SK-N-SH (cell line): ENCODE results near the gene CX3CL1. TPM values are rescaled to one million over a fixed set of nuclear protein-coding genes. Genes with fewer than 3 reads are reported as not detected.

Experiments
- CTCF ChIA-PET: fragments of 300-600, 350-600 bp; formaldehyde crosslinking; extraction: SDS; loops from one replicate; lab custom pipeline; 2021; lab: Yijun Ruan, JAX
- POLR2A ChIA-PET: fragments of 350-600 bp; sonication (Branson Sonifier 250); formaldehyde crosslinking; extraction: SDS; loops from one replicate; lab custom pipeline; 2020; ENCODE audit warnings: antibody characterized with exemption, inconsistent platforms; lab: Yijun Ruan, JAX
- DNase-seq: peaks from one replicate; pipeline ENCODE4 v3.0.0; 2012
- H2AFZ ChIP-seq: fragments of 200-600 bp; sonication (generic); 2 replicates; pipeline ENCODE4 v1.8.1; 2016; ENCODE audit warnings: antibody characterized with exemption, mild to moderate bottlenecking, low read depth
- H3F3A ChIP-seq: fragments of 200-600 bp; sonication (generic); replicated peaks from 2 replicates; pipeline ENCODE3; 2016; ENCODE audit warnings: antibody characterized with exemption, mild to moderate bottlenecking; ENCODE audit not compliant: insufficient read depth
- H3K27ac ChIP-seq, 2 experiments: fragments of 200-500 bp in 1 of 2; fragments of 200-600 bp in 1 of 2; sonication (Bioruptor generic) in 1 of 2; sonication (generic), shearing (Covaris generic) in 1 of 2; 2 replicates each; pipeline versions ENCODE4 v1.5.1 to v1.6.1; 2014 to 2016; ENCODE audit warnings: low read depth in 2 of 2, inconsistent platforms in 1 of 2, low read length in 1 of 2, mild to moderate bottlenecking in 1 of 2, mixed read lengths in 1 of 2
- H3K27me3 ChIP-seq: fragments of 200-600 bp; sonication (generic), shearing (Covaris generic); 2 replicates; pipeline ENCODE4 v1.6.1; 2016; ENCODE audit warnings: mixed run types; ENCODE audit not compliant: insufficient read depth
- H3K36me3 ChIP-seq, 2 experiments: fragments of 200-500 bp in 1 of 2; fragments of 200-600 bp in 1 of 2; sonication (Bioruptor generic) in 1 of 2; sonication (generic) in 1 of 2; replicated peaks in 1 of 2; 2 replicates each; pipeline versions ENCODE3 to v1.5.1; 2014 to 2016; ENCODE audit warnings: low read length in 1 of 2, mild to moderate bottlenecking in 1 of 2; ENCODE audit not compliant: insufficient read depth in 2 of 2, control insufficient read depth in 1 of 2
- H3K4me1 ChIP-seq, 2 experiments: fragments of 200-500 bp in 1 of 2; fragments of 200-600 bp in 1 of 2; sonication (Bioruptor generic) in 1 of 2; sonication (generic), shearing (Covaris generic) in 1 of 2; 2 replicates each; pipeline versions ENCODE4 v1.5.1 to v1.6.1; 2014 to 2016; ENCODE audit warnings: low read depth in 1 of 2, low read length in 1 of 2, mixed run types in 1 of 2; ENCODE audit not compliant: insufficient read depth in 2 of 2, control insufficient read depth in 1 of 2
- H3K4me2 ChIP-seq: fragments of 200-600 bp; sonication (generic), shearing (Covaris generic); 2 replicates; pipeline ENCODE4 v1.6.1; 2017; ENCODE audit warnings: mixed run types
- H3K4me3 ChIP-seq, 2 experiments: fragments of 200-500 bp in 1 of 2; fragments of 200-600 bp in 1 of 2; sonication (Bioruptor generic) in 1 of 2; sonication (generic), shearing (Covaris generic) in 1 of 2; 2 replicates each; pipeline versions ENCODE4 v1.5.1 to v1.8.1; 2014 to 2016; ENCODE audit warnings: low read depth in 2 of 2, inconsistent platforms in 1 of 2, low read length in 1 of 2, mild to moderate bottlenecking in 1 of 2, mixed read lengths in 1 of 2, moderate library complexity in 1 of 2
- H3K79me2 ChIP-seq: fragments of 200-600 bp; sonication (generic); 2 replicates; pipeline ENCODE4 v1.8.1; 2017; ENCODE audit warnings: mild to moderate bottlenecking; ENCODE audit not compliant: insufficient read depth
- H3K9ac ChIP-seq: fragments of 200-600 bp; sonication (generic); 2 replicates; pipeline ENCODE4 v1.6.1; 2017; ENCODE audit warnings: mixed run types
- H3K9me2 ChIP-seq: fragments of 200-600 bp; sonication (generic); 2 replicates; pipeline ENCODE4 v1.6.1; 2017; ENCODE audit warnings: mixed run types
- H3K9me3 ChIP-seq: fragments of 200-600 bp; sonication (generic); 2 replicates; pipeline ENCODE4 v1.6.1; 2017; ENCODE audit warnings: mixed run types, mild to moderate bottlenecking, moderate library complexity
- H4K20me1 ChIP-seq: fragments of 200-600 bp; sonication (generic); 2 replicates; pipeline ENCODE4 v1.6.1; 2017; ENCODE audit warnings: mild to moderate bottlenecking, mixed run types; ENCODE audit not compliant: insufficient read depth
- EZH2phosphoT487 ChIP-seq: fragments of 200-600 bp; sonication (generic); IDR thresholded peaks from 2 replicates; pipeline ENCODE4 v1.6.1; 2017; ENCODE audit warnings: low read depth, mixed run types, mild to moderate bottlenecking, antibody characterized with exemption, moderate library complexity, borderline replicate concordance
- FOXJ3 ChIP-seq: sonication (generic); formaldehyde crosslinking; IDR thresholded peaks from 2 replicates; pipeline ENCODE4 v1.5.1; 2020; ENCODE audit warnings: mild to moderate bottlenecking, missing genetic modification reagents
- FOXM1 ChIP-seq: IDR thresholded peaks from 2 replicates; pipeline ENCODE4 v1.4.0; 2012; ENCODE audit warnings: low read depth, mild to moderate bottlenecking
- JUND ChIP-seq: IDR thresholded peaks from 2 replicates; pipeline ENCODE4 v1.4.0; 2012
- NFIC ChIP-seq: IDR thresholded peaks from 2 replicates; pipeline ENCODE4 v1.4.0; 2012; ENCODE audit warnings: borderline replicate concordance
- RFX5 ChIP-seq: IDR thresholded peaks from 2 replicates; pipeline ENCODE4 v1.6.1; 2012; ENCODE audit warnings: mild to moderate bottlenecking, improper control_type of control experiment, low read length
- SMC3 ChIP-seq: IDR thresholded peaks from 2 replicates; pipeline ENCODE4 v1.6.1; 2012; ENCODE audit warnings: low read depth, low read length, improper control_type of control experiment
- TCF12 ChIP-seq: IDR thresholded peaks from 2 replicates; pipeline ENCODE4 v1.4.0; 2012
- YY1 ChIP-seq: IDR thresholded peaks from 2 replicates; pipeline ENCODE4 v1.4.0; 2012; ENCODE audit warnings: low read depth, mild to moderate bottlenecking
- WGBS: methylation state at CpG from one replicate; pipeline ENCODE4 v1.1.6; 2017; ENCODE audit warnings: low lambda C conversion rate; 5-methylcytosine and 5-hydroxymethylcytosine counted together
- polyA plus RNA-seq, 3 experiments: library from polyadenylated mRNA; depleted of rRNA; stranded (reverse); fragments of >200 nt; gene quantifications; 2 replicates each; pipeline ENCODE4 v1.2.3, GENCODE V29; 2012
- TF ChIP-seq, protein P1 (sequence below): IDR thresholded peaks from 2 replicates; pipeline ENCODE4 v1.4.0; 2012; ENCODE audit warnings: low read depth, borderline replicate concordance
- TF ChIP-seq, protein P2 (sequence below): fragments of 200-600 bp; sonication (generic); IDR thresholded peaks from 2 replicates; pipeline ENCODE4 v1.6.1; 2017; ENCODE audit warnings: antibody characterized with exemption, mild to moderate bottlenecking, moderate library complexity
- TF ChIP-seq, protein P3 (sequence below): IDR thresholded peaks from 2 replicates; pipeline ENCODE4 v1.4.0; 2012; ENCODE audit warnings: low read depth, borderline replicate concordance
- TF ChIP-seq, protein P4 (sequence below): fragments of 150-350 bp; IDR thresholded peaks from 2 replicates; pipeline ENCODE4 v1.6.1; 2017; ENCODE audit warnings: antibody characterized with exemption, low read length, low read depth, borderline replicate concordance
- TF ChIP-seq, protein P5 (sequence below): IDR thresholded peaks from 2 replicates; pipeline ENCODE4 v1.4.0; 2012; ENCODE audit warnings: low read depth
- TF ChIP-seq, protein P6 (sequence below): IDR thresholded peaks from 2 replicates; pipeline ENCODE4 v1.6.1; 2012; ENCODE audit warnings: mild to moderate bottlenecking, low read depth, low read length, moderate library complexity
- TF ChIP-seq, protein P7 (sequence below): IDR thresholded peaks from 2 replicates; pipeline ENCODE4; 2012

CX3CL1 gene
- polyA plus RNA-seq, 1 of the 3 experiments (the other 2 are of a cell fraction), result 6.8 TPM

DNA sequence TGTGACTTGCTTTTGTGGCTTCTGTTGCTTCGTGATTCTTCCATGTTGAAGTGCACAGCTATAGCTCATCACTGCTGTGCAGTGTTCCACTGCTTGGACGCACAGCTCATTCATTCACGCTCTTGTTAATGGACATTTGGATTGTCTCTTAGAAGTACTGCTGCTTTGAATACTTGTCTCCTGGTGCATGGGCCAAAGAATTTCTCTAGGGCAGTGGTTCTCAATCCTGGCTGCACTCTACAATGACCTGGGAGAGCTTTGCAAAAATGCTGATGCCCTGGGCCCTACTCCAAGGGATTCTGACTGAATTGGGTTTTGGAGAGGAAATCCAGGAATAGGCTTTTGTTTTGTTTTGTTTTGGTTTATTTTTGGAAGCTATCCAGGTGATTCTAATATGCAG, 52.3 kb downstream of the CX3CL1 start:
- 96% methylated on average over 3 of the region's 3 CpGs for WGBS
- peaks cover 0 to under 1% of the 10 kb centered on the region in 2 experiments; a peak in 1 of 4 replicates for H3K4me1 ChIP-seq
- POLR2A ChIA-PET, result interaction anchor here (0.8 kb wide), 1 partner anchor 95 kb away, joined by 3 read pairs; no protein-coding TSS in a partner anchor
- H3K9me3 ChIP-seq, result no peaks in the 10 kb centered on the region
- no peaks in the 10 kb centered on the region for H3K27me3 ChIP-seq
- H2AFZ ChIP-seq, result no peak overlapping the region
- H3F3A ChIP-seq, result peaks cover 3% of the 10 kb centered on the region
- H3K79me2 ChIP-seq, result no peaks in the 10 kb centered on the region
- H3K9me2 ChIP-seq, result no peaks in the 10 kb centered on the region
- no peak overlapping the region for H3K4me2 ChIP-seq
- H3K9ac ChIP-seq, result no peak overlapping the region
- peaks cover 12 to 16% of the 10 kb centered on the region in 2 experiments for H3K36me3 ChIP-seq
- no peak overlapping the region for H3K27ac ChIP-seq
- TF ChIP-seq, protein P1, sequence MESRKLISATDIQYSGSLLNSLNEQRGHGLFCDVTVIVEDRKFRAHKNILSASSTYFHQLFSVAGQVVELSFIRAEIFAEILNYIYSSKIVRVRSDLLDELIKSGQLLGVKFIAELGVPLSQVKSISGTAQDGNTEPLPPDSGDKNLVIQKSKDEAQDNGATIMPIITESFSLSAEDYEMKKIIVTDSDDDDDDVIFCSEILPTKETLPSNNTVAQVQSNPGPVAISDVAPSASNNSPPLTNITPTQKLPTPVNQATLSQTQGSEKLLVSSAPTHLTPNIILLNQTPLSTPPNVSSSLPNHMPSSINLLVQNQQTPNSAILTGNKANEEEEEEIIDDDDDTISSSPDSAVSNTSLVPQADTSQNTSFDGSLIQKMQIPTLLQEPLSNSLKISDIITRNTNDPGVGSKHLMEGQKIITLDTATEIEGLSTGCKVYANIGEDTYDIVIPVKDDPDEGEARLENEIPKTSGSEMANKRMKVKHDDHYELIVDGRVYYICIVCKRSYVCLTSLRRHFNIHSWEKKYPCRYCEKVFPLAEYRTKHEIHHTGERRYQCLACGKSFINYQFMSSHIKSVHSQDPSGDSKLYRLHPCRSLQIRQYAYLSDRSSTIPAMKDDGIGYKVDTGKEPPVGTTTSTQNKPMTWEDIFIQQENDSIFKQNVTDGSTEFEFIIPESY, result no peak
- no peak for TF ChIP-seq FOXM1
- TF ChIP-seq, protein P2, sequence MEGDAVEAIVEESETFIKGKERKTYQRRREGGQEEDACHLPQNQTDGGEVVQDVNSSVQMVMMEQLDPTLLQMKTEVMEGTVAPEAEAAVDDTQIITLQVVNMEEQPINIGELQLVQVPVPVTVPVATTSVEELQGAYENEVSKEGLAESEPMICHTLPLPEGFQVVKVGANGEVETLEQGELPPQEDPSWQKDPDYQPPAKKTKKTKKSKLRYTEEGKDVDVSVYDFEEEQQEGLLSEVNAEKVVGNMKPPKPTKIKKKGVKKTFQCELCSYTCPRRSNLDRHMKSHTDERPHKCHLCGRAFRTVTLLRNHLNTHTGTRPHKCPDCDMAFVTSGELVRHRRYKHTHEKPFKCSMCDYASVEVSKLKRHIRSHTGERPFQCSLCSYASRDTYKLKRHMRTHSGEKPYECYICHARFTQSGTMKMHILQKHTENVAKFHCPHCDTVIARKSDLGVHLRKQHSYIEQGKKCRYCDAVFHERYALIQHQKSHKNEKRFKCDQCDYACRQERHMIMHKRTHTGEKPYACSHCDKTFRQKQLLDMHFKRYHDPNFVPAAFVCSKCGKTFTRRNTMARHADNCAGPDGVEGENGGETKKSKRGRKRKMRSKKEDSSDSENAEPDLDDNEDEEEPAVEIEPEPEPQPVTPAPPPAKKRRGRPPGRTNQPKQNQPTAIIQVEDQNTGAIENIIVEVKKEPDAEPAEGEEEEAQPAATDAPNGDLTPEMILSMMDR, result no peak
- DNase-seq, result no peak
- no peak overlapping the region for H3K4me3 ChIP-seq
- CTCF ChIA-PET, result interaction anchor here (0.7 to 17.3 kb wide), 5 partner anchors 14 to 123 kb away, joined by 3 to 544 read pairs (median 7); no protein-coding TSS in a partner anchor
- H4K20me1 ChIP-seq, result no peaks in the 10 kb centered on the region

DNA sequence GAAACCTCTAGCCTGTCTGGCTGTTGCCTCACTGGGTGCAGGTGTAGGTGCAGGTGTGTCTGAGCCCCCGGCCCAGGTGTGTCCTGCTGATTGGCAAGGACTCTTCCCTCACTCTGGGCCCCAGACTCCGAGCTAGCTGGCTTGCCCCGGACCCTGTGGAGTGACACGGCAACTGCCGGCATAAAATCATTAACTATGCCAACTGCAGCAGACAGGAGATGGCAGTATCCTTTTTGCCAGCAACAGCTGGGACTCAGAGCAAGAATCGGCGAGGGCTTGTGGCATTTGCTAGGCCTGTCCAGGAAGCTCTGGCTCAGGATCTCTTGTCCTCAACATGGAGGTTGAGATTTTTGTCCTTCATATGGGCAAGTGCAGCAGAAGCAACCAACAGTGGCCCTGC, 54.1 kb downstream of the CX3CL1 start:
- H3K79me2 ChIP-seq, result no peaks in the 10 kb centered on the region
- H4K20me1 ChIP-seq, result no peaks in the 10 kb centered on the region
- H3K9me2 ChIP-seq, result no peaks in the 10 kb centered on the region
- H3K27ac ChIP-seq, result no peak overlapping the region
- no peaks in the 10 kb centered on the region for H3K9me3 ChIP-seq
- H3K4me3 ChIP-seq, result no peak overlapping the region
- no peaks in the 10 kb centered on the region for H3K27me3 ChIP-seq
- no peak overlapping the region for H2AFZ ChIP-seq
- no peak overlapping the region for H3K9ac ChIP-seq
- H3K4me1 ChIP-seq, result no peaks in the 10 kb centered on the region
- peaks cover 19 to 30% of the 10 kb centered on the region in 2 experiments for H3K36me3 ChIP-seq
- POLR2A ChIA-PET, result interaction anchor here (0.9 kb wide), 1 partner anchor 107 kb away, joined by 3 read pairs; no protein-coding TSS in a partner anchor
- H3F3A ChIP-seq, result peaks cover 3% of the 10 kb centered on the region
- CTCF ChIA-PET, result interaction anchor here (0.7 to 11.7 kb wide), 6 partner anchors 8 to 126 kb away, joined by 3 to 426 read pairs (median 4); partner anchors contain the start of gene POLR2C
- 76% methylated on average over 3 of the region's 7 CpGs for WGBS
- no peak for DNase-seq
- no peak overlapping the region for H3K4me2 ChIP-seq
- TF ChIP-seq JUND, result no peak
- TF ChIP-seq RFX5, result no peak
- TF ChIP-seq, protein P3, sequence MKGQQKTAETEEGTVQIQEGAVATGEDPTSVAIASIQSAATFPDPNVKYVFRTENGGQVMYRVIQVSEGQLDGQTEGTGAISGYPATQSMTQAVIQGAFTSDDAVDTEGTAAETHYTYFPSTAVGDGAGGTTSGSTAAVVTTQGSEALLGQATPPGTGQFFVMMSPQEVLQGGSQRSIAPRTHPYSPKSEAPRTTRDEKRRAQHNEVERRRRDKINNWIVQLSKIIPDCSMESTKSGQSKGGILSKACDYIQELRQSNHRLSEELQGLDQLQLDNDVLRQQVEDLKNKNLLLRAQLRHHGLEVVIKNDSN, result no peak
- no peak for TF ChIP-seq EZH2phosphoT487
- TF ChIP-seq, protein P4, sequence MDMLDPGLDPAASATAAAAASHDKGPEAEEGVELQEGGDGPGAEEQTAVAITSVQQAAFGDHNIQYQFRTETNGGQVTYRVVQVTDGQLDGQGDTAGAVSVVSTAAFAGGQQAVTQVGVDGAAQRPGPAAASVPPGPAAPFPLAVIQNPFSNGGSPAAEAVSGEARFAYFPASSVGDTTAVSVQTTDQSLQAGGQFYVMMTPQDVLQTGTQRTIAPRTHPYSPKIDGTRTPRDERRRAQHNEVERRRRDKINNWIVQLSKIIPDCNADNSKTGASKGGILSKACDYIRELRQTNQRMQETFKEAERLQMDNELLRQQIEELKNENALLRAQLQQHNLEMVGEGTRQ, result no peak
- TF ChIP-seq, protein P5, sequence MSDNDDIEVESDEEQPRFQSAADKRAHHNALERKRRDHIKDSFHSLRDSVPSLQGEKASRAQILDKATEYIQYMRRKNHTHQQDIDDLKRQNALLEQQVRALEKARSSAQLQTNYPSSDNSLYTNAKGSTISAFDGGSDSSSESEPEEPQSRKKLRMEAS, result no peak
- TF ChIP-seq, protein P6, sequence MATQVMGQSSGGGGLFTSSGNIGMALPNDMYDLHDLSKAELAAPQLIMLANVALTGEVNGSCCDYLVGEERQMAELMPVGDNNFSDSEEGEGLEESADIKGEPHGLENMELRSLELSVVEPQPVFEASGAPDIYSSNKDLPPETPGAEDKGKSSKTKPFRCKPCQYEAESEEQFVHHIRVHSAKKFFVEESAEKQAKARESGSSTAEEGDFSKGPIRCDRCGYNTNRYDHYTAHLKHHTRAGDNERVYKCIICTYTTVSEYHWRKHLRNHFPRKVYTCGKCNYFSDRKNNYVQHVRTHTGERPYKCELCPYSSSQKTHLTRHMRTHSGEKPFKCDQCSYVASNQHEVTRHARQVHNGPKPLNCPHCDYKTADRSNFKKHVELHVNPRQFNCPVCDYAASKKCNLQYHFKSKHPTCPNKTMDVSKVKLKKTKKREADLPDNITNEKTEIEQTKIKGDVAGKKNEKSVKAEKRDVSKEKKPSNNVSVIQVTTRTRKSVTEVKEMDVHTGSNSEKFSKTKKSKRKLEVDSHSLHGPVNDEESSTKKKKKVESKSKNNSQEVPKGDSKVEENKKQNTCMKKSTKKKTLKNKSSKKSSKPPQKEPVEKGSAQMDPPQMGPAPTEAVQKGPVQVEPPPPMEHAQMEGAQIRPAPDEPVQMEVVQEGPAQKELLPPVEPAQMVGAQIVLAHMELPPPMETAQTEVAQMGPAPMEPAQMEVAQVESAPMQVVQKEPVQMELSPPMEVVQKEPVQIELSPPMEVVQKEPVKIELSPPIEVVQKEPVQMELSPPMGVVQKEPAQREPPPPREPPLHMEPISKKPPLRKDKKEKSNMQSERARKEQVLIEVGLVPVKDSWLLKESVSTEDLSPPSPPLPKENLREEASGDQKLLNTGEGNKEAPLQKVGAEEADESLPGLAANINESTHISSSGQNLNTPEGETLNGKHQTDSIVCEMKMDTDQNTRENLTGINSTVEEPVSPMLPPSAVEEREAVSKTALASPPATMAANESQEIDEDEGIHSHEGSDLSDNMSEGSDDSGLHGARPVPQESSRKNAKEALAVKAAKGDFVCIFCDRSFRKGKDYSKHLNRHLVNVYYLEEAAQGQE, result no peak
- no peak for TF ChIP-seq YY1
- TF ChIP-seq, protein P7, sequence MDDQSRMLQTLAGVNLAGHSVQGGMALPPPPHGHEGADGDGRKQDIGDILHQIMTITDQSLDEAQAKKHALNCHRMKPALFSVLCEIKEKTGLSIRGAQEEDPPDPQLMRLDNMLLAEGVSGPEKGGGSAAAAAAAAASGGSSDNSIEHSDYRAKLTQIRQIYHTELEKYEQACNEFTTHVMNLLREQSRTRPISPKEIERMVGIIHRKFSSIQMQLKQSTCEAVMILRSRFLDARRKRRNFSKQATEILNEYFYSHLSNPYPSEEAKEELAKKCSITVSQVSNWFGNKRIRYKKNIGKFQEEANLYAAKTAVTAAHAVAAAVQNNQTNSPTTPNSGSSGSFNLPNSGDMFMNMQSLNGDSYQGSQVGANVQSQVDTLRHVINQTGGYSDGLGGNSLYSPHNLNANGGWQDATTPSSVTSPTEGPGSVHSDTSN, result no peak
- TF ChIP-seq FOXJ3 (CRISPR knock-in tag), result no peak
- TF ChIP-seq NFIC, result no peak
- no peak for TF ChIP-seq TCF12
- TF ChIP-seq SMC3, result no peak
